ENCODE measurements around the gene PDE9A. TPM values are rescaled to one million over a fixed set of nuclear protein-coding genes. Genes with fewer than 3 reads are reported as not detected.

Gene PDE9A
- total RNA-seq, 1 donor: not detected

GRCh38 chr21:42629933-42630589 is 23.4 kb upstream of the PDE9A start:
- H3K4me3 ChIP-seq (ENCODE audit: low read depth, low read length): no peak overlapping the region
- no peak for DNase-seq (ENCODE audit: low read depth)
- TF ChIP-seq CTCF (IDR thresholded peaks at IDR 0.05; ENCODE audit: insufficient read depth, low read length): no peak

- no peak for TF ChIP-seq CTCF (IDR thresholded peaks at IDR 0.05; ENCODE audit: insufficient read depth, low read length)
- no peak overlapping the region for H3K4me3 ChIP-seq (ENCODE audit: low read depth, low read length)
- DNase-seq (ENCODE audit: low read depth): no peak
These were observed 22.8 kb upstream of the PDE9A start for GRCh38 chr21:42630626-42631025.

- no peak overlapping the region for H3K4me3 ChIP-seq (ENCODE audit: low read depth, low read length)
- TF ChIP-seq CTCF (IDR thresholded peaks at IDR 0.05; ENCODE audit: insufficient read depth, low read length): no peak
- DNase-seq (ENCODE audit: low read depth): no peak
These were observed 22.3 kb upstream of the PDE9A start for GRCh38 chr21:42631142-42631541.

GRCh38 chr21:42632336-42632751 is 21.1 kb upstream of the PDE9A start:
- DNase-seq (ENCODE audit: low read depth): no peak
- TF ChIP-seq CTCF (IDR thresholded peaks at IDR 0.05; ENCODE audit: insufficient read depth, low read length): no peak
- H3K4me3 ChIP-seq (ENCODE audit: low read depth, low read length): no peak overlapping the region

- DNase-seq (ENCODE audit: low read depth): no peak
- H3K4me3 ChIP-seq (ENCODE audit: low read depth, low read length): no peak overlapping the region
- TF ChIP-seq CTCF (IDR thresholded peaks at IDR 0.05; ENCODE audit: insufficient read depth, low read length): no peak
These were observed 20.4 kb upstream of the PDE9A start for GRCh38 chr21:42632771-42633690.

GRCh38 chr21:42633858-42634257 is 19.6 kb upstream of the PDE9A start:
- TF ChIP-seq CTCF (IDR thresholded peaks at IDR 0.05; ENCODE audit: insufficient read depth, low read length): no peak
- no peak for DNase-seq (ENCODE audit: low read depth)
- no peak overlapping the region for H3K4me3 ChIP-seq (ENCODE audit: low read depth, low read length)
